Keratinocyte (primary cell): Measurements from ENCODE around the gene ATF2.

Experiments used
- EZH2 ChIP-seq: IDR thresholded peaks from one replicate; pipeline ENCODE4 v1.6.1; 2012; ENCODE audit warnings: inconsistent platforms, mild to moderate bottlenecking, low read length, moderate library complexity
- TF ChIP-seq, protein P1 (sequence below), 3 experiments: IDR thresholded peaks in 1 of 3; conservative IDR thresholded peaks in 1 of 3; optimal IDR thresholded peaks in 1 of 3; 2 replicates in 2 of 3; 3 replicates in 1 of 3; pipeline versions ENCODE3 to v1.5.1; 2011; ENCODE audit warnings: low read length in 3 of 3, mild to moderate bottlenecking in 3 of 3, moderate library complexity in 2 of 3, control low read depth in 1 of 3, inconsistent platforms in 1 of 3; ENCODE audit not compliant: insufficient read depth in 2 of 3; ENCODE audit errors: extremely low read depth in 1 of 3

DNA sequence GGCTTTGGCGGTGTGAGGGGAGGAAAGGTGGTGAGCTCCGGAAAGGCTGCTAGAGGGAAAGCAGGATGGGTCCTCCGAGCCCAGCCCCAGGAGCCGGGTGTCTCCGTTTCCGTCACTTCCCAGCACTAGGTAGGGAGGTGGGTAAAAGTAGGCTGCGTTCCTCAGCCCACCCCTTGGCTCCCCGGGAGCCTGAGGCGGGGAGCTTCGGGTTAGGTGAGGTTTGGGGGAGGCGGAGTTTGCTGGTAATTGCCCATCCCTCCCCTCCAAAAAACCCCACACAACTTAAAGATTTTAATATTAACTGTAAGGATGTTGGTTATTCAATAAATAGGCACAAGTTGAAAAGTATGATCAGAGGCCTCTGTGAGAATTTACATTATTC is 552 bp upstream of the ATF2 start:
- TF ChIP-seq, protein P1, sequence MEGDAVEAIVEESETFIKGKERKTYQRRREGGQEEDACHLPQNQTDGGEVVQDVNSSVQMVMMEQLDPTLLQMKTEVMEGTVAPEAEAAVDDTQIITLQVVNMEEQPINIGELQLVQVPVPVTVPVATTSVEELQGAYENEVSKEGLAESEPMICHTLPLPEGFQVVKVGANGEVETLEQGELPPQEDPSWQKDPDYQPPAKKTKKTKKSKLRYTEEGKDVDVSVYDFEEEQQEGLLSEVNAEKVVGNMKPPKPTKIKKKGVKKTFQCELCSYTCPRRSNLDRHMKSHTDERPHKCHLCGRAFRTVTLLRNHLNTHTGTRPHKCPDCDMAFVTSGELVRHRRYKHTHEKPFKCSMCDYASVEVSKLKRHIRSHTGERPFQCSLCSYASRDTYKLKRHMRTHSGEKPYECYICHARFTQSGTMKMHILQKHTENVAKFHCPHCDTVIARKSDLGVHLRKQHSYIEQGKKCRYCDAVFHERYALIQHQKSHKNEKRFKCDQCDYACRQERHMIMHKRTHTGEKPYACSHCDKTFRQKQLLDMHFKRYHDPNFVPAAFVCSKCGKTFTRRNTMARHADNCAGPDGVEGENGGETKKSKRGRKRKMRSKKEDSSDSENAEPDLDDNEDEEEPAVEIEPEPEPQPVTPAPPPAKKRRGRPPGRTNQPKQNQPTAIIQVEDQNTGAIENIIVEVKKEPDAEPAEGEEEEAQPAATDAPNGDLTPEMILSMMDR (optimal IDR thresholded peaks at IDR 0.05 in 1 of 3, IDR thresholded peaks at IDR 0.05 in 1 of 3, conservative IDR thresholded peaks at IDR 0.05 in 1 of 3; ENCODE audit: extremely low read depth in 1 of 3, insufficient read depth in 2 of 3, low read length in 3 of 3), result no peak
- no peak for TF ChIP-seq EZH2
